OCI-LY1 (cell line): ENCODE results near the gene PCDHGA1.

Source experiments
- EZH2 ChIP-seq: fragments of 200-600 bp; sonication (generic), shearing (Covaris generic); IDR thresholded peaks from 2 replicates; pipeline ENCODE4 v1.8.0; 2017; ENCODE audit warnings: borderline replicate concordance, mixed run types, mild to moderate bottlenecking, antibody characterized with exemption, low read length, moderate library complexity, mixed read lengths
- TF ChIP-seq, protein P1 (sequence below): fragments of 200-600 bp; sonication (generic), shearing (Covaris generic); IDR thresholded peaks from 2 replicates; pipeline ENCODE4 v1.5.1; 2017; ENCODE audit warnings: mild to moderate bottlenecking, antibody characterized with exemption, low read length, moderate library complexity, mixed read lengths

DNA sequence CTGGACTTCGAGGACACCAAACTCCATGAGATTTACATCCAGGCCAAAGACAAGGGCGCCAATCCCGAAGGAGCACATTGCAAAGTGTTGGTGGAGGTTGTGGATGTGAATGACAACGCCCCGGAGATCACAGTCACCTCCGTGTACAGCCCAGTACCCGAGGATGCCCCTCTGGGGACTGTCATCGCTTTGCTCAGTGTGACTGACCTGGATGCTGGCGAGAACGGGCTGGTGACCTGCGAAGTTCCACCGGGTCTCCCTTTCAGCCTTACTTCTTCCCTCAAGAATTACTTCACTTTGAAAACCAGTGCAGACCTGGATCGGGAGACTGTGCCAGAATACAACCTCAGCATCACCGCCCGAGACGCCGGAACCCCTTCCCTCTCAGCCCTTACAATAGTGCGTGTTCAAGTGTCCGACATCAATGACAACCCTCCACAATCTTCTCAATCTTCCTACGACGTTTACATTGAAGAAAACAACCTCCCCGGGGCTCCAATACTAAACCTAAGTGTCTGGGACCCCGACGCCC, 146.8 kb downstream of the PCDHGA1 start:
- TF ChIP-seq, protein P1, sequence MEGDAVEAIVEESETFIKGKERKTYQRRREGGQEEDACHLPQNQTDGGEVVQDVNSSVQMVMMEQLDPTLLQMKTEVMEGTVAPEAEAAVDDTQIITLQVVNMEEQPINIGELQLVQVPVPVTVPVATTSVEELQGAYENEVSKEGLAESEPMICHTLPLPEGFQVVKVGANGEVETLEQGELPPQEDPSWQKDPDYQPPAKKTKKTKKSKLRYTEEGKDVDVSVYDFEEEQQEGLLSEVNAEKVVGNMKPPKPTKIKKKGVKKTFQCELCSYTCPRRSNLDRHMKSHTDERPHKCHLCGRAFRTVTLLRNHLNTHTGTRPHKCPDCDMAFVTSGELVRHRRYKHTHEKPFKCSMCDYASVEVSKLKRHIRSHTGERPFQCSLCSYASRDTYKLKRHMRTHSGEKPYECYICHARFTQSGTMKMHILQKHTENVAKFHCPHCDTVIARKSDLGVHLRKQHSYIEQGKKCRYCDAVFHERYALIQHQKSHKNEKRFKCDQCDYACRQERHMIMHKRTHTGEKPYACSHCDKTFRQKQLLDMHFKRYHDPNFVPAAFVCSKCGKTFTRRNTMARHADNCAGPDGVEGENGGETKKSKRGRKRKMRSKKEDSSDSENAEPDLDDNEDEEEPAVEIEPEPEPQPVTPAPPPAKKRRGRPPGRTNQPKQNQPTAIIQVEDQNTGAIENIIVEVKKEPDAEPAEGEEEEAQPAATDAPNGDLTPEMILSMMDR, result no peak
- TF ChIP-seq EZH2, result no peak
